HuH-7.5 (cell line): ENCODE measurements around the gene ARHGAP22.

ENCODE experiments used
- DNase-seq: peaks from one replicate; pipeline ENCODE4 v3.0.0; 2011; ENCODE audit warnings: low spot score

Gene ARHGAP22

GRCh38 chr10:48587819-48588218, 17.1 kb downstream of the ARHGAP22 start:
- no peak for DNase-seq

GRCh38 chr10:48587101-48587500, 17.8 kb downstream of the ARHGAP22 start:
- no peak for DNase-seq

GRCh38 chr10:48582970-48583369, 21.9 kb downstream of the ARHGAP22 start:
- DNase-seq = no peak

- no peak for DNase-seq
Measured at GRCh38 chr10:48580236-48580635, 24.6 kb downstream of the ARHGAP22 start.

- no peak for DNase-seq
Measured at GRCh38 chr10:48579251-48579960, 25.5 kb downstream of the ARHGAP22 start.

GRCh38 chr10:48577158-48577557, 27.7 kb downstream of the ARHGAP22 start:
- no peak for DNase-seq

- DNase-seq = no peak
Measured at GRCh38 chr10:48576501-48576900, 28.4 kb downstream of the ARHGAP22 start.

- no peak for DNase-seq
Measured at GRCh38 chr10:48575901-48576300, 29.0 kb downstream of the ARHGAP22 start.

- DNase-seq = no peak
Measured at GRCh38 chr10:48574817-48575380, 30.0 kb downstream of the ARHGAP22 start.

GRCh38 chr10:48574322-48574796, 30.5 kb downstream of the ARHGAP22 start:
- no peak for DNase-seq

- no peak for DNase-seq
Measured at GRCh38 chr10:48573045-48573444, 31.8 kb downstream of the ARHGAP22 start.

GRCh38 chr10:48572414-48572813, 32.5 kb downstream of the ARHGAP22 start:
- DNase-seq = no peak

GRCh38 chr10:48568546-48568945, 36.3 kb downstream of the ARHGAP22 start:
- DNase-seq = no peak

- no peak for DNase-seq
Measured at GRCh38 chr10:48568131-48568530, 36.7 kb downstream of the ARHGAP22 start.

GRCh38 chr10:48567346-48567745, 37.5 kb downstream of the ARHGAP22 start:
- no peak for DNase-seq

GRCh38 chr10:48564466-48565160, 40.3 kb downstream of the ARHGAP22 start:
- no peak for DNase-seq

GRCh38 chr10:48557511-48558123, 47.3 kb downstream of the ARHGAP22 start:
- DNase-seq = no peak

GRCh38 chr10:48556713-48557112, 48.2 kb downstream of the ARHGAP22 start:
- DNase-seq = no peak

- DNase-seq = no peak
Measured at GRCh38 chr10:48556065-48556464, 48.8 kb downstream of the ARHGAP22 start.

GRCh38 chr10:48555310-48556042, 49.4 kb downstream of the ARHGAP22 start:
- DNase-seq = no peak

GRCh38 chr10:48554656-48555055, 50.2 kb downstream of the ARHGAP22 start:
- DNase-seq = no peak

- no peak for DNase-seq
Measured at GRCh38 chr10:48554246-48554645, 50.6 kb downstream of the ARHGAP22 start.
